ENCODE measurements around the gene ADAMTS6. TPM values are rescaled to one million over a fixed set of nuclear protein-coding genes. Genes with fewer than 3 reads are reported as not detected.
"Not testable (repeated sequence)": the region's sequence is repeated elsewhere in the genome, so short reads cannot be mapped to it uniquely, and the experiment has no call there.

ADAMTS6 gene, protein sequence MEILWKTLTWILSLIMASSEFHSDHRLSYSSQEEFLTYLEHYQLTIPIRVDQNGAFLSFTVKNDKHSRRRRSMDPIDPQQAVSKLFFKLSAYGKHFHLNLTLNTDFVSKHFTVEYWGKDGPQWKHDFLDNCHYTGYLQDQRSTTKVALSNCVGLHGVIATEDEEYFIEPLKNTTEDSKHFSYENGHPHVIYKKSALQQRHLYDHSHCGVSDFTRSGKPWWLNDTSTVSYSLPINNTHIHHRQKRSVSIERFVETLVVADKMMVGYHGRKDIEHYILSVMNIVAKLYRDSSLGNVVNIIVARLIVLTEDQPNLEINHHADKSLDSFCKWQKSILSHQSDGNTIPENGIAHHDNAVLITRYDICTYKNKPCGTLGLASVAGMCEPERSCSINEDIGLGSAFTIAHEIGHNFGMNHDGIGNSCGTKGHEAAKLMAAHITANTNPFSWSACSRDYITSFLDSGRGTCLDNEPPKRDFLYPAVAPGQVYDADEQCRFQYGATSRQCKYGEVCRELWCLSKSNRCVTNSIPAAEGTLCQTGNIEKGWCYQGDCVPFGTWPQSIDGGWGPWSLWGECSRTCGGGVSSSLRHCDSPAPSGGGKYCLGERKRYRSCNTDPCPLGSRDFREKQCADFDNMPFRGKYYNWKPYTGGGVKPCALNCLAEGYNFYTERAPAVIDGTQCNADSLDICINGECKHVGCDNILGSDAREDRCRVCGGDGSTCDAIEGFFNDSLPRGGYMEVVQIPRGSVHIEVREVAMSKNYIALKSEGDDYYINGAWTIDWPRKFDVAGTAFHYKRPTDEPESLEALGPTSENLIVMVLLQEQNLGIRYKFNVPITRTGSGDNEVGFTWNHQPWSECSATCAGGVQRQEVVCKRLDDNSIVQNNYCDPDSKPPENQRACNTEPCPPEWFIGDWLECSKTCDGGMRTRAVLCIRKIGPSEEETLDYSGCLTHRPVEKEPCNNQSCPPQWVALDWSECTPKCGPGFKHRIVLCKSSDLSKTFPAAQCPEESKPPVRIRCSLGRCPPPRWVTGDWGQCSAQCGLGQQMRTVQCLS (N-terminal part only)
- 13.5 and 23.2 TPM in 2 replicates for total RNA-seq (2014; rRNA removed; shearing (Covaris generic); ENCODE audit: low replicate concordance)

DNA sequence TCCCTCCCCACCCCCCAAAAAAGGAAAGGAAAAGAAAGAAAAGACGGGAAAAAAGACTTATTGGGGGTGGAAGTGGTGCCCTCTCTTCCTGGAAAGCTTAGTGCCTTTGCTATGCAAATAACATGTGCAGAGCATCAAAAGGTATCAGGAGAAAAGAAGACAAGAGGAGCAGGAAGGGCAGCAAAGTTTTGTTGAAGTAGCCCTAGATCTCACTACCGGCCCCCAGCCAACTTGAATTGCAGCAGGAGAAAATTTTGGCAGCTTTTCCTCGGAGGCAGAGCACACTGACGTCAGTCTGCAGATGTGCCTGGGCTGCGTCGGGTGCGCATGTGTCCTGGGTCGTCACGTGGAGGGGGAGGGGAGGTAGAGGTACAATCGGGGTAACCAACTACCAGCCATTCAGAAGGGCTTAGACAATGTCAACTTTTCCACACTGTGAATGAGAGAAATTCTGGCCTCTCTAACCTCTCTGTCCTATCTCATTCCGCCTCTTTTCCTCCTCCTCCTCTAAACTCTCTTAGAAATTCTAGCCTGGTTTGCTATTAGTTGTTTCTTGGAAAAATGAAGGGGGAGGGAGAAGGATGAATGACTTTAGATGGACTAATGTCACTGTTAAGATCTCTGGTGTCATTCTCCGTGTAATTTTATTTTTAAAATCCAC is at the start of gene ADAMTS6:
Gene ADAMTS6 (minus strand): TSS at position 286 of the 661 bp plus-strand sequence. CDS start 8,247 bp downstream, outside the sequence.
- Histone ChIP-seq H3K9me3 (no peaks in the 10 kb centered on the region), H3K27me3 (no peaks in the 10 kb centered on the region), H3K36me3 (no peaks in the 10 kb centered on the region), H3K4me3 (peak within 1 kb of the TSS; percentile 64)
- DNase-seq = peak; percentile 92

DNA sequence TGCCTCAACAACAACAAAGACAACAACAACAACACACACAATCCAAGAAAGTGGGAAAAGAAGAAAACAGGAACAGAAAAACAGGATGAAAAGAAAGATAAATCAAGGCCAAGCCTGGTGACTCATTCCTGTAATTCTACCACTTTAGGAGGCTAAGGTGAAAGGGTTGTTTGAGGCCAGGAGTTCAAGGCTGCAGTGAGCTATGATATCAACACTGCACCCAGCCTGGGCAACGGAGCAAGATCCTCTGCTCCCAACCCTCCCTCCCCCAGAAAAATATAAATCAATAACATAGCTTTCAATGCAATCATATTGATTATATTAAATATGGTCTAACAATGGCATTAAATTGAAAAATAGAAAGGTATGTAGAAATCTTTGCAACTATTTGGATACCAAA is 49.2 kb upstream of the ADAMTS6 start:
- Histone ChIP-seq H3K36me3 (peaks cover 23% of the 10 kb centered on the region), H3K4me3 (no peak overlapping the region), H3K9me3 (no peaks in the 10 kb centered on the region), H3K27me3 (no peaks in the 10 kb centered on the region)
- DNase-seq = no peak

DNA sequence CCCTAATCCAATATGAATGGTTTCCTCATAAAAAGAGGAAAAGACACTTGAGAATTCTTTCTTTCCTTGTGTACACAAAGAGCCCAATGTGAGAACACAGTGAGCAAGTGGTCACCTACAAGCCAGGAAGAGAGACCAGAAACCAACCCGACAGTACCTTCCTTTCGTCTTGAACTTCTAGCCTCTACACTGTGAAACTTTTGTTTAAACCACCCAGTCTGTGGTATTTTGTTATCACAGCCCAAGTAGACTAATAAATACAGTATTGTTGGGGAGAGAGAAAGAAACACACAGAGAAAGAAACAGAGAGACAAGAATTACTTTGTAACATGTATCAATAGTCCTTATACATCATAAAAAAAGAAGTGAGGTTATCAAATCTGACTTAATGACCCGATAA is 44.0 kb upstream of the ADAMTS6 start:
- no peak for DNase-seq
- H3K9me3 ChIP-seq = no peaks in the 10 kb centered on the region
- no peak overlapping the region for H3K4me3 ChIP-seq
- no peaks in the 10 kb centered on the region for H3K27me3 ChIP-seq
- H3K36me3 ChIP-seq = peaks cover 28% of the 10 kb centered on the region

DNA sequence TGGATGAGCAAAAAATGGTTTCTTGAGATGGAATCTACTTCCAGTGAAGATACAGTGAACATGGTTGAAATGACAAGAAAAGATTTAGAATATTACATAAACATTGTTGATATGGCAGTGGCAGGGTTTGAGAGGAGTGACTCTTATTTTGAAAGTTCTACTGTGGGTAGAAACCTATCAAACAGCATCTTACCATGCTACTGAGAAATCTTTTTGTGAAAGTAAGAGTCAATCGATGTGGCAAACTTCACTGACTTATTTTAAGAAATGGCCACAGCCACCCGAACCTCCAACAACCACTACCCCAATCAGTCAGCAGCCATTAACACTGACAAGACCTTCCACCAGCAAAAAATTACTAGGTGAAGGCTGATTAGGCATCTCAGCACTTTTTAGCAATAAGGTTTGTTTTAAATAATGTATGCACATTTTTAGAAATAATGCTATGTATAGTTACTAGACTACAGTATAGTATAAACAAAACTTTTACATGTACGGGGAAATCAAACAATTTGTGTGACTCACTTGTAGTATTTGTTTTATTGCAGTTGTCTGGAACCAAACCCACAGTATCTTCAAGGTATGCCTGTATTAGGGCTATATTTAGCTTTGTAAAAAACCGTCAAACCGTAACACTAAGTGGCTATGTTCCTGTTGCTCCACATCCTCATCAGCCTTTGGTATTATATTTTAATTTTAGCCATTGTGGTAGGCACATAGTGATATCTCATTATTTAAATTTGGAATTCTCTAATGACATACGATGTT is 30.6 kb upstream of the ADAMTS6 start:
- H3K27me3 ChIP-seq = no peaks in the 10 kb centered on the region
- peaks cover 4% of the 10 kb centered on the region; the same call in 1 of the 2 replicates for H3K36me3 ChIP-seq
- no peaks in the 10 kb centered on the region for H3K9me3 ChIP-seq
- H3K4me3 ChIP-seq = no peak overlapping the region
- DNase-seq = no peak

DNA sequence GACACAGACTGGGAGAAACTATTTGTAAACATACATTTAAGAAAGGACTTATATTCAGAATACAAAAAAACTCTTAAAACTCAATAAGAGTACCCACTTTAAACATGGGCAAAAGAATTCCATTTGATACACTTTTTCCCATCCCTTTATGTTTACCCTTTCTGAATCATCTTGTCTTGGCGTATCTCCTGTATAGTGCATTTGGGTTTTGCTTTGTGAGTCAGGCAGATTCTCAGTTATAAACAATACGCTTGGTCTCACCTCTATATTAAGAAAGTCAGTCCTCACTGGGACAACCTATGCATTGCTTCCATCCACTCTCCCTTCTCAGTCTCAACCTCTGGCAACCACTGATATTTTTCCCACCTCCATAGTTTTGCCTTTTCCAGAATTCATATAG is 27.3 kb upstream of the ADAMTS6 start:
- no peaks in the 10 kb centered on the region for H3K9me3 ChIP-seq
- no peak for DNase-seq
- no peak overlapping the region for H3K4me3 ChIP-seq
- no peaks in the 10 kb centered on the region for H3K27me3 ChIP-seq
- H3K36me3 ChIP-seq = no peaks in the 10 kb centered on the region

DNA sequence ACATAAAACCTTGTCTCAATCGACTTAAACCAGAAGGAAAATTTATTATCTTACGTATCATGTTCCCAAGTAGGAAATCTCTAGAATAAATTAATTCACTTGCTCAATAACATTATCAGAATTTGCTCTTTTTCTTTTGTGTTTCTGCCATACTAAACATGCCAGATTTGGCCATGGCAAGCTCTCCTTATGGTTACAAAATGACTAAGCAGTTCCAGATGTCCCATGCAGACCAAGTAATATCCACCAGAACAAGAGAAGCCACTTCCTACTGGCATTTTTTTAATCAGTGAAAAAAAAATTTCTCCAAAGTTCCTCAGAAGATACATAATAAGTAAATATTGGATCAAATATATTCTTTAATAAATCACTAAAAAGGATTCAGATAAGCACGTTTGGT is 25.2 kb upstream of the ADAMTS6 start:
- no peaks in the 10 kb centered on the region for H3K36me3 ChIP-seq
- H3K4me3 ChIP-seq = no peak overlapping the region
- H3K27me3 ChIP-seq = no peaks in the 10 kb centered on the region
- H3K9me3 ChIP-seq = no peaks in the 10 kb centered on the region
- DNase-seq = no peak

DNA sequence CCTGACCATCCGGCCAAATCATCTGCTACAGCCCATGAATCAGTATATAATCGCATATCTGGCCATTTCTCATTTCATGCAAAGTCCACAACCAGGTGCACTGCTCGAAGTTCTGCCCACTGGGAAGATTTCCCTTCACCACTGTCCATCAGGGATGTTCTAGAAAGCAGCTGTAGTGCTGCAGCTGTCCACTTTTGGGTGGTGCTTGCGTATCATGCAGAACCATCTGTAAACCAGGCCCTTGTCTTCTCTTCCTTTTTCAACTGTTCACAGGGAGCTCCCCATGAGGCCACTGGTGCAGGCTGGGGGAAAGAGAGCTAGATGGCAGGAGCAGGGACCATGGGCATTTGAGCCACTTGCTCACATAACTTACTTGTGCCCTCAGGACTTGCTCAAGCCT is 7.4 kb upstream of the ADAMTS6 start:
- H3K9me3 ChIP-seq = no peaks in the 10 kb centered on the region
- H3K27me3 ChIP-seq = no peaks in the 10 kb centered on the region
- no peak overlapping the region for H3K4me3 ChIP-seq
- DNase-seq = no peak
- no peaks in the 10 kb centered on the region for H3K36me3 ChIP-seq

DNA sequence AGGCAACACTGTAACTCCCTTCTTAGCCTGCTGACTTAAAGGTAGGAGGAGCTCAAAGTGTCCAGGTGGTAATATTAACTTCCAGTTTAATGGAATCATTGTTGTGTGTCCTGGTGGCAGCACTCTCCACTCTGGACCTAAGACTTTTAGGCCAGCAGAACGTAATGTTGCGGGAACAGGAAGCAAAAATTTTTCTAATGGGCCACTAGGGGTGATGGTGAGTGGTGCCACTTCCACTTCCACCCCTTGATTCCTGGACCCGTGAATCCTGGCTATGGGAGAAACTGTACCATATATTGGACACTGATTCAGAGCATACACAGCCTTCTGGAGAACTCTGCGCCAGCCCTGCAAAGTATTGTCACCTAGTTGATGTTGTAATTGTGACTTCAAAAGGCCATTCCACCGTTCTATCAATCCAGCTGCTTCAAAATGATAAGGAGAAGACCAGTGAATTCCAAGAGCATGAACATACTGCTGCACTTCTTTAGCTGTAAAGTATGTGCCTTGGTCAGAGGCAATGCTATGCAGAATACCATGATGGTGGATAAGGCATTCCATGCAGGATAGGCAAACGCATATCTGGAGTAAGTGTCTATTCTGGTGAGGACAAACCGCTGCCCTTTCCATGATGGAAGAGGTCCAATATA is 6.4 kb upstream of the ADAMTS6 start:
- DNase-seq, H3K9me3 ChIP-seq, H3K36me3 ChIP-seq, H3K27me3 ChIP-seq, H3K4me3 ChIP-seq: not testable (repeated sequence)

DNA sequence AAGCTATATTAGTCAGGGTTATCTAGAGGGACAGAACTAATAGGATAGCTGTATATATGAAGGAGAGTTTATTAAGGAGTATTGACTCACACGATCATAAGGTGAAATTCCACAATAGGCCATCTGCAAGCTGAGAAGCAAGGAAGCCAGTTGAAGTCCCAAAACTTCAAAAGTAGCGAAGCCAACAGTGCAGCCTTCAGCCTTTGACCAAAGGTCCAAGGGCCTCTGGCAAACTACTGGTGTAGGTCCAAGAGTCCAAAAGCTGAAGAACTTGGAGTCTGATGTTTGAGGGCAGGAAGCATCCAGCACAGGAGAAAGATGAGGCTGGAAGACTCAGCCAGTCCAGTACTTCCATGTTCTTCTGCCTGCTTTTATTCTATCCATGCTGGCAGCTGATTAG is 5.1 kb upstream of the ADAMTS6 start:
- not testable (repeated sequence) for H3K27me3 ChIP-seq, H3K4me3 ChIP-seq, H3K36me3 ChIP-seq, DNase-seq, H3K9me3 ChIP-seq

DNA sequence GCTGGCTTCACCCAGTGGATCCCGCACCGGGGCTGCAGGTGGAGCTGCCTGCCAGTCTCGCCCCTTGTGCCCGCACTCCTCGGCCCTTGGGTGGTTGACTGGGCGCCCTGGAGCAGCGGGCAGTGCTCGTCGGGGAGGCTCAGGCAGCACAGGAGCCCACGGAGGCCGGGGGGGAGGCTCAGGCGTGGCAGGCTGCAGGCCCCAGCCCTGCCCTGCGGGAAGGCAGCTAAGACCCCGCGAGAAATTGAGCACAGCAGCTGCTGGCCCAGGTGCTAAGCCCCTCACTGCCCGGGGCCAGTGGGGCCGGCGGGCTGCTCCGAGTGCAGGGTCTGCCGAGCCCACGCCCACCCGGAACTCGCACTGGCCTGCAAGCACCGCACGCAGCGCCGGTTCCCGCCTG is 3.7 kb upstream of the ADAMTS6 start:
- Histone ChIP-seq H3K27me3 (no peaks in the 10 kb centered on the region), H3K4me3 (no peak overlapping the region), H3K36me3 (no peaks in the 10 kb centered on the region), H3K9me3 (no peaks in the 10 kb centered on the region)
- DNase-seq = no peak

DNA sequence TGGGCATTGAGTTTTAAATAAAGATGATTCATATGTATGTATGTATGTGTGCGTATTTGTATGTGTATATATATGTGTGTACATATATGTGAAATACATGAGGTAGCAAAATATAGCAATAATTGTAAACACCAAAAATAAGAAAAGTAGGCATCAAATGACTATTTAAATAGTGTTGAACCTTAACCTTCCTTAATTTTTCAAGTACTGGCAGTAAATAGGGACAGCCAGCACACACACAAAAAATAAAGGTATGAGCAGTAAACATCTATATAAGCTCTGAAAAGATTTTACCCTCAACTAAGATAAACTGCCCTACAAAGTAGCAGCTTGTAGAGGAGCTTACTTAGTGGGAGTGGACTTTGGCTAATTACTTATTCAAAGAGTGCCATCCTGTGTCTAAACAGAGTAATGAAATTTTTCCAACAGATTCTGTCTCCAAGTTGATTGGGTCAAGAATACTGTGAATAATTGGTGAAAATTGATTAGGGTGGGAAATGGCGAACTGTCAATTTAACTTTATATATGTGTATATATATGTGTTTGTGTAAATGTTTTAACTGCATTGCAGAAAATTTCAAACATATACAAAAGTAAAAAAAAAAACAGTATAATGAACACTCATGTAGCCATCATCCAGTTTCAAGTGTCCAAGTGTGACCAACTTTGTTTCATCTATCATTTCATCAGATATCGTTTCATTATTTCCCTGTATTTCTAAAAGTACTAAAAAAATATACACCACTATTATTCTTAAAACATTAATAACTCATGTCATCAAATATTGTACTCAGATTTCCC is 2.0 kb upstream of the ADAMTS6 start:
- Histone ChIP-seq H3K27me3 (no peaks in the 10 kb centered on the region), H3K4me3 (peak overlapping the region; percentile 64), H3K9me3 (no peaks in the 10 kb centered on the region), H3K36me3 (no peaks in the 10 kb centered on the region)
- no peak for DNase-seq

DNA sequence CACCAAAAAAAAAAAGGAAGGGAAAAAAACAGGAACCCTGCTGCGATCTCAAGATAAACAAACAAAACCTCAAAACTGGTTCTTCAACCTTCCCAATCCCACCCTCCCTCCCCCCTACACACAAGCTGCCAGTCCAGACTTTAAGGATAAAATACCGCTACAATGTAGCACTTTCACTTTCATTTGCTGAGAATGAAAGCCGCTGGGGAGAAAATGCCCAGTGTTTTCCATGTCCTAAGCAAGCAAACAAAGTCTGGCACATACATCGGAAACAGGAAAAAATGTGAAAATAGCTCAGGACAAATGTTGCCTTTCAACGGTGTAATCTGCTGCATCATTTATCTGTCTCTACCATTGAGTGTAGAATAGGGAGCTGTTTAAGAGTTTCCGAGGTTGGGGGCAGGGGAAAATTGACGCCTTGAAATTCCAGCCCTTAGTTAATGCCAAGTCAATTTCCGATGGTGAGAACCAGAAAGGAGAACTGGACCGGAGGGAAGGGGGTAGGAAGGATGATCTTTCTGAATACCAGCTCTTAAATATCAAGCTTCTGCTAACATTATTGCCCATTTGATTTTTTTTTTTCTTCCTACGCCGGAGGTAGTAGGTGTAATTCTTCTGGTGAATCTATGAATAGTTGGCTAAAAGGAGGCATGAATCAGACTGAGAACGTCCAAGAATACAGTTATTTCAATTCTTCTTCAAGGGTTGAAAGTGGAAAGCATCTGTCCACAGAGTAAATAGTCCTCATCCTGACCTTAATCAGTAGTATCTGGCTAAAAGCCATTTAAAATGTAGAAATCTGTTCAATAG is 1.2 kb upstream of the ADAMTS6 start:
- Histone ChIP-seq H3K9me3 (no peaks in the 10 kb centered on the region), H3K36me3 (no peaks in the 10 kb centered on the region), H3K27me3 (no peaks in the 10 kb centered on the region), H3K4me3 (peak overlapping the region; percentile 64)
- peak; percentile 18 for DNase-seq

DNA sequence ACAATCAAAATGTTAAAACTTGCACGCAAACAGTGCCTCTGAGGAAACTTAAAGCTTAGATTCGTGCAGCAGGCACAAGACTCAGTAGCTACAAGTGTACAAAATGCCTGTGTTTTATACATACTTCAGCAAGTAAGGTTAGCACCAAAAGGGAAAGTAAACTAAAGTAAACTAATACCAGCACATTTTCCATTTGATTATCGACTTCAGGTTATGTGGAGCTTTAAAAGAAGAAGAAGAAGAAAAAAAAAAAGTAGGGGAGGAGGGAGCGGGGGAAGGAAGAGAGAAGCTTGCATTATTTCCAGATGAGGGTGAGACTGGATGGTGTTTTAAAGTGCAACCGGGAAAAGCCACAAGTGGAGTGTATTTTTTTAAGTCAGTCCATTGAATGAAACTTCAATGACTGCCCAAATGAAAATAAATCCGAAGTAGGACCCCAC is 596 bp upstream of the ADAMTS6 start:
- no peak for DNase-seq
- H3K9me3 ChIP-seq = no peaks in the 10 kb centered on the region
- no peaks in the 10 kb centered on the region for H3K27me3 ChIP-seq

DNA sequence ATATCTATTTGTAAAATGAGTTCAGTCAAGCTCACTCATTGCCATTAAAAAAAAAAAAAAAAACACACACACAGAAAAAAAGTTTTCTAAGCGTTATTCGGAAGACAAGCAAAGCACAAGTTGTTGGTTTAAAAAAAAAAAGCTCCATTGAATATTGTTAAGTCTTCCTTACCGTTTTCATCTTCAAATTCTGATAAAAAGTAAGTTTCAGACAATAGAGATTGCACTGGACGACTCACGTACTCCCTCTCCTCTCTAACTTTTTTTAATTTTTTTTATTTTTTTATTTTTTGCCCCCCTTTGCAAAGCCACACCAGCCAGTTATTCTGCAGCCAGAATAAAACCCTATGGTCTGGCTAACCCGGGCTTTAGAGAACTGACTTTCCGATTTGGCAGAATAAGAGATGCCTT is 544 bp downstream of the ADAMTS6 start:
- Histone ChIP-seq H3K9me3 (no peaks in the 10 kb centered on the region), H3K27me3 (no peaks in the 10 kb centered on the region), H3K36me3 (no peaks in the 10 kb centered on the region), H3K4me3 (peak overlapping the region; percentile 64)
- DNase-seq = no peak

More for the DNA sequence above, 596 bp upstream of the ADAMTS6 start:
- no peaks in the 10 kb centered on the region for H3K36me3 ChIP-seq
- peak overlapping the region; percentile 64 for H3K4me3 ChIP-seq

All from MG63 (cell line).